Keratinocyte (primary cell): ENCODE measurements around the gene TMUB1. TPM values are rescaled to one million over a fixed set of nuclear protein-coding genes. Genes with fewer than 3 reads are reported as not detected.

ENCODE experiments used
- DNase-seq: peaks from one replicate; pipeline ENCODE4 v3.0.0-alpha.2; 2011; ENCODE audit warnings: low read depth, missing footprints, low spot score
- FAIRE-seq: peaks from 2 replicates; lab custom pipeline; 2011; peaks lifted over from hg19 to GRCh38; lab: Jason Lieb, UNC
- H2AFZ ChIP-seq: 2 replicates; pipeline ENCODE4 v1.6.0; 2012; ENCODE audit warnings: low read length, control low read depth, inconsistent platforms; ENCODE audit not compliant: control insufficient read depth
- H3K27ac ChIP-seq: 2 replicates; pipeline ENCODE4 v1.5.1; 2011; ENCODE audit warnings: low read length; ENCODE audit not compliant: control insufficient read depth, insufficient read depth
- H3K27me3 ChIP-seq: 3 replicates; pipeline ENCODE4 v1.6.0; 2011; ENCODE audit warnings: low read length; ENCODE audit not compliant: control insufficient read depth, insufficient read depth; ENCODE audit errors: extremely low read depth
- H3K36me3 ChIP-seq, 2 experiments: 2 replicates in 1 of 2; 3 replicates in 1 of 2; pipeline ENCODE4 v1.5.1; 2011; ENCODE audit warnings: low read length in 2 of 2, mild to moderate bottlenecking in 1 of 2; ENCODE audit not compliant: control insufficient read depth in 2 of 2, insufficient read depth in 2 of 2; ENCODE audit errors: extremely low read depth in 1 of 2
- H3K4me1 ChIP-seq: 3 replicates; pipeline ENCODE4 v1.5.1; 2011; ENCODE audit warnings: low read length; ENCODE audit not compliant: control insufficient read depth, insufficient read depth; ENCODE audit errors: extremely low read depth
- H3K4me2 ChIP-seq: 3 replicates; pipeline ENCODE4 v1.6.0; 2011; ENCODE audit warnings: low read depth, low read length; ENCODE audit not compliant: control insufficient read depth, insufficient read depth; ENCODE audit errors: extremely low read depth
- H3K4me3 ChIP-seq, 3 experiments: fragments of 200-600 bp in 1 of 3; sonication (generic) in 1 of 3; 2 replicates in 2 of 3; 3 replicates in 1 of 3; pipeline ENCODE4 v1.5.1; 2011 to 2016; ENCODE audit warnings: low read length in 3 of 3, mild to moderate bottlenecking in 3 of 3, control low read depth in 2 of 3, inconsistent platforms in 1 of 3, low read depth in 1 of 3, mixed read lengths in 1 of 3, mixed run types in 1 of 3, moderate library complexity in 1 of 3; ENCODE audit not compliant: control insufficient read depth in 2 of 3, insufficient read depth in 2 of 3; ENCODE audit errors: extremely low read depth in 1 of 3
- H3K79me2 ChIP-seq: 2 replicates; pipeline ENCODE4 v1.6.0; 2012; ENCODE audit warnings: low read length; ENCODE audit not compliant: control insufficient read depth, insufficient read depth
- H3K9ac ChIP-seq: 3 replicates; pipeline ENCODE4 v1.6.0; 2011; ENCODE audit warnings: low read length; ENCODE audit not compliant: control insufficient read depth, insufficient read depth; ENCODE audit errors: extremely low read depth
- H3K9me1 ChIP-seq: 3 replicates; pipeline ENCODE4 v1.6.0; 2011; ENCODE audit warnings: low read length; ENCODE audit not compliant: control insufficient read depth, insufficient read depth; ENCODE audit errors: extremely low read depth
- H3K9me3 ChIP-seq: 2 replicates; pipeline ENCODE4 v1.5.1; 2012; ENCODE audit warnings: low read depth, low read length; ENCODE audit not compliant: control insufficient read depth
- H4K20me1 ChIP-seq: 3 replicates; pipeline ENCODE4 v1.6.0; 2011; ENCODE audit warnings: low read length; ENCODE audit not compliant: control insufficient read depth, insufficient read depth; ENCODE audit errors: extremely low read depth
- CTCF ChIP-seq, 3 experiments: IDR thresholded peaks in 1 of 3; conservative IDR thresholded peaks in 1 of 3; optimal IDR thresholded peaks in 1 of 3; 2 replicates in 2 of 3; 3 replicates in 1 of 3; pipeline versions ENCODE3 to v1.5.1; 2011; ENCODE audit warnings: low read length in 3 of 3, mild to moderate bottlenecking in 3 of 3, moderate library complexity in 2 of 3, control low read depth in 1 of 3, inconsistent platforms in 1 of 3; ENCODE audit not compliant: insufficient read depth in 2 of 3; ENCODE audit errors: extremely low read depth in 1 of 3
- EZH2 ChIP-seq: IDR thresholded peaks from one replicate; pipeline ENCODE4 v1.6.1; 2012; ENCODE audit warnings: inconsistent platforms, mild to moderate bottlenecking, low read length, moderate library complexity
- dilution Hi-C: fragments of 300-500 bp; cut with MboI; formaldehyde crosslinking; loops from one replicate; pipeline ENCODE4 v1.7.0; 2020; ENCODE audit warnings: low sequenced_read_pairs; ENCODE audit not compliant: extremely low pct_ligation_motif_present
- polyA plus RNA-seq, 5 experiments: library from polyadenylated mRNA; depleted of rRNA in 3 of 5; stranded (reverse) in 3 of 5; stranded (forward) in 1 of 5; unstranded in 1 of 5; fragments of >200 nt; gene quantifications; 1 replicate in 1 of 5; 2 replicates in 3 of 5; 3 replicates in 1 of 5; pipeline versions ENCODE4 v1.2.1 to v1.2.3, GENCODE V29; 2011 to 2012; ENCODE audit warnings: missing spikeins in 2 of 5, low read depth in 1 of 5, low replicate concordance in 1 of 5

The TMUB1 gene
- polyA plus RNA-seq, 1 donor (not counting 4 experiments of a cell fraction or from before 2014, with no cell fraction given), result 12.2 TPM

GRCh38 chr7:151122796-151123157 lies 39.5 kb upstream of the TMUB1 start:
- Histone ChIP-seq H3K79me2 (peaks cover 38% of the 10 kb centered on the region), H3K36me3 (peaks cover 48% of the 10 kb centered on the region in 2 experiments), H4K20me1 (peaks cover 20% of the 10 kb centered on the region)

DNA sequence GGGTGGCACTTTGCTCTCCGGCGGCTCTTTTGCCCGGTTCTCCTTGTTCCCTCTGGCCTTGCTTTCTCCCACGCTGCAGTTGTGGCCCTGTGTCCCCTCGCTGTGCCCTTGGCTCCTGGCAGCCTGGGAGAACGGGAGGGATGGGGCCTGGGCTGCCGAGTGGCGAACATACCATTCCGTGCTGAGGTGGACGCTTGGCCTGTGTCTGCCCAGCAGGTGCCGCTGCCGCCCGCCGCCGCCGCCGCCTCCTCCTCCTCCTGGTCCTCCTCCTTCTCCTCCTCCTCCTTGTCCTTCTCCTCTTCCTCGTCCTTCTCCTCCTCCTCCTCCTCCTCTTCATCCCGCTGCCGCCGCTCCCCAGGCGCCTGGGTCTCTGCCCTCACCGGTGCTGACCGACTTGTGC lies 39.0 kb upstream of the TMUB1 start:
- Histone ChIP-seq H3K9me1 (peaks cover 2% of the 10 kb centered on the region), H3K4me2 (no peak overlapping the region), H2AFZ (no peak overlapping the region), H3K36me3 (peaks cover 46 to 50% of the 10 kb centered on the region in 2 experiments), H3K9ac (no peak overlapping the region), H3K27ac (no peak overlapping the region), H3K4me1 (peaks cover 22% of the 10 kb centered on the region), H3K27me3 (no peaks in the 10 kb centered on the region), H4K20me1 (peaks cover 20% of the 10 kb centered on the region), H3K79me2 (peaks cover 42% of the 10 kb centered on the region), H3K9me3 (no peaks in the 10 kb centered on the region), H3K4me3 (no peak overlapping the region)
- FAIRE-seq (no peak), DNase-seq (no peak)
- dilution Hi-C loops, result no loop called here
- TF ChIP-seq EZH2 (no peak), CTCF (optimal IDR thresholded peaks at IDR 0.05 in 1 of 3, IDR thresholded peaks at IDR 0.05 in 1 of 3, conservative IDR thresholded peaks at IDR 0.05 in 1 of 3; ENCODE audit: extremely low read depth in 1 of 3, insufficient read depth in 2 of 3, low read length in 3 of 3) (no peak)

More at GRCh38 chr7:151122796-151123157, 39.5 kb upstream of the TMUB1 start:
- H3K27me3 ChIP-seq, result no peaks in the 10 kb centered on the region
- no peaks in the 10 kb centered on the region for H3K9me3 ChIP-seq
- H3K4me2 ChIP-seq, result no peak overlapping the region
- peaks cover 18% of the 10 kb centered on the region for H3K4me1 ChIP-seq
- no peak for DNase-seq
- no peak overlapping the region for H3K27ac ChIP-seq
- no peak overlapping the region for H3K9ac ChIP-seq
- dilution Hi-C loops, result no loop called here
- H3K9me1 ChIP-seq, result peaks cover 2% of the 10 kb centered on the region
- H2AFZ ChIP-seq, result no peak overlapping the region
- no peak for FAIRE-seq
- H3K4me3 ChIP-seq, result no peak overlapping the region
- TF ChIP-seq CTCF (optimal IDR thresholded peaks at IDR 0.05 in 1 of 3, IDR thresholded peaks at IDR 0.05 in 1 of 3, conservative IDR thresholded peaks at IDR 0.05 in 1 of 3; ENCODE audit: extremely low read depth in 1 of 3, insufficient read depth in 2 of 3, low read length in 3 of 3) (no peak), EZH2 (no peak)
